Natural killer cell (primary cell): Measurements from ENCODE around the gene OTUD6A. TPM values are rescaled to one million over a fixed set of nuclear protein-coding genes. Genes with fewer than 3 reads are reported as not detected.
"Not testable (repeated sequence)": the region's sequence is repeated elsewhere in the genome, so short reads cannot be mapped to it uniquely, and the experiment has no call there.

Source experiments
- ATAC-seq, 3 donors: fragments of 150-1000 bp in 2 of 3; fragments of 200-7000 bp in 1 of 3; cut with Tn5 transposase; 1 replicate in 1 of 3; 2 replicates in 2 of 3; pipeline ENCODE4 v1.10.0; 2021; ENCODE audit warnings: mild to moderate bottlenecking in 2 of 3, moderate library complexity in 2 of 3
- DNase-seq, 2 donors: peaks; one replicate each; pipeline versions ENCODE4 v3.0.0 to v3.0.0-alpha.2; 2013 to 2021; ENCODE audit warnings: mixed read lengths in 1 of 2
- H3K27ac ChIP-seq: one replicate; pipeline ENCODE4 v1.5.1; 2013; ENCODE audit warnings: mild to moderate bottlenecking, low read length
- H3K27me3 ChIP-seq: one replicate; pipeline ENCODE4 v1.6.1; 2013; ENCODE audit warnings: low read length; ENCODE audit not compliant: control insufficient read depth, insufficient read depth
- H3K36me3 ChIP-seq: one replicate; pipeline ENCODE4 v1.6.1; 2013; ENCODE audit warnings: low read length; ENCODE audit not compliant: control insufficient read depth, insufficient read depth
- H3K4me1 ChIP-seq: one replicate; pipeline ENCODE4 v1.6.1; 2013; ENCODE audit warnings: low read length; ENCODE audit not compliant: control insufficient read depth, insufficient read depth
- H3K4me3 ChIP-seq: one replicate; pipeline ENCODE4 v1.5.1; 2013; ENCODE audit warnings: low read length
- H3K9me3 ChIP-seq: one replicate; pipeline ENCODE4 v1.6.1; 2013; ENCODE audit warnings: low read length; ENCODE audit not compliant: control insufficient read depth, insufficient read depth
- H3K27ac Mint-ChIP-seq, 2 donors: one replicate each; pipeline ENCODE4 v1.8.0; 2022; ENCODE audit warnings: mild to moderate bottlenecking in 2 of 2, mixed read lengths in 2 of 2, moderate library complexity in 1 of 2
- H3K27me3 Mint-ChIP-seq, 2 donors: one replicate each; pipeline ENCODE4 v1.8.0; 2022; ENCODE audit warnings: low read depth in 2 of 2, mixed read lengths in 2 of 2
- H3K36me3 Mint-ChIP-seq: one replicate; pipeline ENCODE4 v1.8.0; 2022; ENCODE audit warnings: mixed read lengths
- H3K4me1 Mint-ChIP-seq, 2 donors: one replicate each; pipeline ENCODE4 v1.8.0; 2022; ENCODE audit warnings: mixed read lengths in 2 of 2
- H3K4me3 Mint-ChIP-seq: one replicate; pipeline ENCODE4 v1.8.0; 2022; ENCODE audit warnings: mild to moderate bottlenecking, moderate library complexity, mixed read lengths
- H3K9me3 Mint-ChIP-seq, 2 donors: one replicate each; pipeline ENCODE4 v1.8.0; 2022; ENCODE audit warnings: mixed read lengths in 2 of 2
- CTCF ChIP-seq: fragments of 200-600 bp; IDR thresholded peaks from one replicate; pipeline ENCODE4 v1.8.0; 2022; ENCODE audit warnings: antibody characterized with exemption
- WGBS: methylation state at CpG from one replicate; pipeline ENCODE4 v1.1.7; 2013; ENCODE audit warnings: missing lambda C conversion rate; ENCODE audit not compliant: insufficient coverage; 5-methylcytosine and 5-hydroxymethylcytosine counted together
- intact Hi-C: fragments of 100-400 bp; cut with micrococcal nuclease; formaldehyde crosslinking; loops from one replicate; pipeline ENCODE4 v1.14.2; 2022
- total RNA-seq, 4 donors: library from RNA; stranded (reverse); fragments of 120-200 nt in 1 of 4; gene quantifications; one replicate each; pipeline versions ENCODE4 v1.2.3 to v1.2.4, GENCODE V29; 2013 to 2022

The OTUD6A gene
- total RNA-seq, 3 donors from 2014 or later (not counting 1 experiment from before 2014, with no cell fraction given), result not detected

DNA sequence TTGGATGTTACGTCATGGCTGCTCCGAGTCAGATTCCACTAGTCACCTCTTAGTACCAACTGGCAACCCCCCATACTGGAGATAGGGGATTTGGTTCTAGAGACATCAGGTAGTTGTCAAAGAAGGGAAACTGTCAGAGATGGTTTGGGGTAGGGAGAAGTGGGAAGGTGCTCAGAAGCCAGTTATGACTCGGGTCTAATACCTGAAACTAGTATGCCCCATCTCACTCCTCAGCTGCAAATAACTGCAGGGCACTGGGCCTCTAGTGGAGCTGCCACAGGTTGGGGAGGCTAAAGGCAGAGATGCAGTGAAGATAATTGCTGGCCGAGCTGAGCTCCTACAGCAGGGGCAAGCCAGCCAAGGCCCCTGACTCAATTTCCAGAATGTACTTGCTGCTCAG is 30.0 kb downstream of the OTUD6A start:
- WGBS, result 80% methylated on average over 1 of the region's 4 CpGs
- ATAC-seq, result no peak
- H3K27ac Mint-ChIP-seq, result no peak overlapping the region

GRCh38 chrX:70096052-70096451 is 33.8 kb downstream of the OTUD6A start:
- Histone ChIP-seq H3K27ac (no peak overlapping the region), H3K4me1 (no peaks in the 10 kb centered on the region), H3K36me3 (no peaks in the 10 kb centered on the region), H3K27me3 (no peaks in the 10 kb centered on the region), H3K4me3 (no peak overlapping the region), H3K9me3 (no peaks in the 10 kb centered on the region)
- 82% methylated on average over 2 of the region's 2 CpGs for WGBS
- Mint-ChIP-seq H3K4me3 (no peak overlapping the region), H3K9me3 (no peaks in the 10 kb centered on the region), H3K4me1 (no peaks in the 10 kb centered on the region), H3K27ac (no peak overlapping the region), H3K36me3 (no peaks in the 10 kb centered on the region), H3K27me3 (peaks cover 5 to 20% of the 10 kb centered on the region in 2 donors)
- DNase-seq (no peak), ATAC-seq (no peak)
- no peak for TF ChIP-seq CTCF
- intact Hi-C loops, result loop anchor here (5.0 kb wide), 1 partner anchor 559 kb away; no protein-coding TSS in a partner anchor

More for the DNA sequence above, 30.0 kb downstream of the OTUD6A start:
- TF ChIP-seq CTCF, result no peak
- peaks cover 0 to 9% of the 10 kb centered on the region in 2 donors for H3K27me3 Mint-ChIP-seq
- no peak overlapping the region for H3K4me3 Mint-ChIP-seq
- no peaks in the 10 kb centered on the region for H3K4me1 Mint-ChIP-seq
- H3K9me3 Mint-ChIP-seq, result no peaks in the 10 kb centered on the region
- Histone ChIP-seq H3K27me3 (no peaks in the 10 kb centered on the region), H3K36me3 (no peaks in the 10 kb centered on the region), H3K4me3 (no peak overlapping the region), H3K9me3 (no peaks in the 10 kb centered on the region), H3K27ac (no peak overlapping the region), H3K4me1 (no peaks in the 10 kb centered on the region)
- H3K36me3 Mint-ChIP-seq, result no peaks in the 10 kb centered on the region
- intact Hi-C loops, result no loop called here
- DNase-seq, result no peak

- TF ChIP-seq CTCF, result no peak
- no peak overlapping the region for H3K27ac Mint-ChIP-seq
- H3K9me3 ChIP-seq, result no peaks in the 10 kb centered on the region
- H3K36me3 ChIP-seq, result no peaks in the 10 kb centered on the region
- H3K9me3 Mint-ChIP-seq, result no peaks in the 10 kb centered on the region
- no peak overlapping the region for H3K4me3 Mint-ChIP-seq
- peaks cover 4 to 6% of the 10 kb centered on the region in 2 donors for H3K27me3 Mint-ChIP-seq
- intact Hi-C loops, result no loop called here
- ATAC-seq, result no peak
- no peak overlapping the region for H3K4me3 ChIP-seq
- no peak for DNase-seq
- H3K36me3 Mint-ChIP-seq, result no peaks in the 10 kb centered on the region
- WGBS, result 31% methylated on average over 2 of the region's 2 CpGs
- no peaks in the 10 kb centered on the region for H3K4me1 ChIP-seq
- no peak overlapping the region for H3K27ac ChIP-seq
- no peaks in the 10 kb centered on the region for H3K27me3 ChIP-seq
- no peaks in the 10 kb centered on the region for H3K4me1 Mint-ChIP-seq
These were observed 43.0 kb downstream of the OTUD6A start for GRCh38 chrX:70105229-70105628.

GRCh38 chrX:70111436-70112026 is 49.3 kb downstream of the OTUD6A start:
- H3K4me3 ChIP-seq, H3K27ac Mint-ChIP-seq, H3K4me1 ChIP-seq, H3K36me3 ChIP-seq, H3K4me1 Mint-ChIP-seq, H3K27ac ChIP-seq, H3K36me3 Mint-ChIP-seq, H3K27me3 ChIP-seq, H3K4me3 Mint-ChIP-seq, DNase-seq, H3K9me3 Mint-ChIP-seq, H3K9me3 ChIP-seq, H3K27me3 Mint-ChIP-seq, intact Hi-C loops, ATAC-seq: not testable (repeated sequence)
- WGBS, result 100% methylated on average over 1 of the region's 4 CpGs

Other genes starting within 250 kb of the OTUD6A start
- not detected for gene AWAT2, start 12.5 kb upstream of the OTUD6A start, total RNA-seq
- gene IGBP1, start 71.0 kb downstream of the OTUD6A start, total RNA-seq, result 10 to 100 TPM; 39.4 to 40.7 (median 40.1) TPM
- gene DGAT2L6, start 115.0 kb downstream of the OTUD6A start, total RNA-seq, result not detected
- not detected for gene AWAT1, start 172.2 kb downstream of the OTUD6A start, total RNA-seq
- under 1 TPM; 0.53 to 0.64 (median 0.61) TPM for gene P2RY4, start 197.7 kb downstream of the OTUD6A start, total RNA-seq
- not detected for gene ARR3, start 205.9 kb downstream of the OTUD6A start, total RNA-seq
- not detected for gene RAB41, start 219.7 kb downstream of the OTUD6A start, total RNA-seq
- gene PDZD11, start 227.5 kb downstream of the OTUD6A start, total RNA-seq, result 10 to 100 TPM; 16.7 to 22.3 (median 17.0) TPM
- 1 to 10 TPM in 1 of 3 donors, under 1 TPM in 2; 0.53 to 1.3 (median 0.79) TPM for gene KIF4A, start 227.6 kb downstream of the OTUD6A start, total RNA-seq